Kidney glomerular epithelial cell (primary cell): ENCODE results near the gene ILRUN.
"Not testable (repeated sequence)": the region's sequence is repeated elsewhere in the genome, so short reads cannot be mapped to it uniquely, and the experiment has no call there.

Source experiments
- DNase-seq: peaks from one replicate; lab custom pipeline; 2025; lab: John Stamatoyannopoulos, UW

The ILRUN gene

GRCh38 chr6:34696739-34697543 lies at the start of gene ILRUN:
Gene ILRUN, minus strand, starts transcription at chr6:34696767. Its CDS starts 164 bp downstream, at chr6:34696603.
- peak; percentile 86 for DNase-seq

GRCh38 chr6:34745277-34746103 lies 48.9 kb upstream of the ILRUN start:
- DNase-seq: no peak

- not testable (repeated sequence) for DNase-seq
These were observed 47.7 kb upstream of the ILRUN start for GRCh38 chr6:34744294-34744647.

GRCh38 chr6:34743625-34744293 lies 47.2 kb upstream of the ILRUN start:
- no peak for DNase-seq

GRCh38 chr6:34742094-34742493 lies 45.5 kb upstream of the ILRUN start:
- DNase-seq: no peak

GRCh38 chr6:34736823-34737222 lies 40.3 kb upstream of the ILRUN start:
- no peak for DNase-seq

GRCh38 chr6:34731393-34732060 lies 35.0 kb upstream of the ILRUN start:
- no peak for DNase-seq

- DNase-seq: no peak
These were observed 33.3 kb upstream of the ILRUN start for GRCh38 chr6:34729631-34730470.

GRCh38 chr6:34726055-34726454 lies 29.5 kb upstream of the ILRUN start:
- DNase-seq: no peak

- no peak for DNase-seq
These were observed 26.6 kb upstream of the ILRUN start for GRCh38 chr6:34723203-34723602.

GRCh38 chr6:34722451-34722850 lies 25.9 kb upstream of the ILRUN start:
- no peak for DNase-seq

GRCh38 chr6:34720160-34720559 lies 23.6 kb upstream of the ILRUN start:
- not testable (repeated sequence) for DNase-seq

- not testable (repeated sequence) for DNase-seq
These were observed 23.1 kb upstream of the ILRUN start for GRCh38 chr6:34719646-34720045.

GRCh38 chr6:34718976-34719375 lies 22.4 kb upstream of the ILRUN start:
- DNase-seq: no peak

- no peak for DNase-seq
These were observed 20.9 kb upstream of the ILRUN start for GRCh38 chr6:34717466-34717865.

GRCh38 chr6:34714663-34715062 lies 18.1 kb upstream of the ILRUN start:
- no peak for DNase-seq

- DNase-seq: not testable (repeated sequence)
These were observed 16.3 kb upstream of the ILRUN start for GRCh38 chr6:34712881-34713280.

GRCh38 chr6:34709386-34709785 lies 12.8 kb upstream of the ILRUN start:
- no peak for DNase-seq

GRCh38 chr6:34705241-34705640 lies 8.7 kb upstream of the ILRUN start:
- no peak for DNase-seq

- no peak for DNase-seq
These were observed 4.6 kb upstream of the ILRUN start for GRCh38 chr6:34701199-34701598.

GRCh38 chr6:34697904-34698559 lies 1.5 kb upstream of the ILRUN start:
- DNase-seq: no peak
